Measurements from ENCODE around the gene SLC35A2.

- TF ChIP-seq CTCF (conservative IDR thresholded peaks at IDR 0.05 in 1 of 2, IDR thresholded peaks at IDR 0.05 in 1 of 2; ENCODE audit: extremely low read depth in 1 of 2, insufficient read depth in 1 of 2, low read depth in 1 of 2, low read length in 2 of 2) (no peak), EZH2 (IDR thresholded peaks at IDR 0.05; ENCODE audit: borderline replicate concordance, low read length) (no peak)
These were observed 15.7 kb upstream of the SLC35A2 start for GRCh38 chrX:48927123-48927522.

All from mammary epithelial cell (primary cell).